LNCaP clone FGC (cell line): ENCODE results near the gene RMI2.

Experiments used
- DNase-seq: peaks from one replicate; pipeline ENCODE4 v3.0.0-alpha.2; 2011; ENCODE audit warnings: low read depth
- H3K4me3 ChIP-seq: 2 replicates; pipeline ENCODE4 v1.5.1; 2011; ENCODE audit warnings: mild to moderate bottlenecking, low read depth, low read length, control low read depth
- TF ChIP-seq, protein P1 (sequence below): IDR thresholded peaks from 2 replicates; pipeline ENCODE4 v1.5.1; 2012; ENCODE audit warnings: mild to moderate bottlenecking; ENCODE audit not compliant: control insufficient read depth, insufficient read depth; ENCODE audit errors: extremely low read depth

Gene RMI2

DNA sequence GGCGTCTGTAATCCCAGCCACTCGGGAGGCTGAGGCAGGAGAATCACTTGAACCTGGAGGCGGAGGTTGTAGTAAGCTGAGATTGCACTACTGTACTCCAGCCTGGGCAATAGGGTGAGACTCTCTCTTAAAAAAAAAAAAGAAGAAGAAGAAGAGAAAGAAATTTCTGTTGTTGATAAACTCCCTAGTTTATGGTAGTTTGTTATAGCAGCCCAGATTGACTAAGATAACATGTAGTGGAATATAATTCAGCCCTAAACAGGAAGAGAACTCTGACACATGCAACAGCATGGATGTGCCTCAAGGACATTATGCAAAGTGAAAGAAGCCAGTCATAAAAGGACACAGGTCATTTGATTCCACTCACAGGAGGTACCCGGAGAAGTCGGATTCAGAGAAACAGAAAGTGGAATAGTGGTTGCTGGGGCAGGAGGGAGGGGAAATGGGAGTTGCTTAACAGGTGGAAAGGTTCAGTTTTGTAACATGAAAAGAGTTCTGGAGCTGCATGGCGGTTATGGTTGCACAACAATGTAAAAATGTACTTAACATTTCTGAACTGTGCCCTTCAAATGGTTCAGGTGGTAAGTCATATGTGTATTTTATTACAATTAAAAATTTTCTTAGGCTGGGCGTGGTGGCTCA lies 38.1 kb upstream of the RMI2 start:
- TF ChIP-seq, protein P1, sequence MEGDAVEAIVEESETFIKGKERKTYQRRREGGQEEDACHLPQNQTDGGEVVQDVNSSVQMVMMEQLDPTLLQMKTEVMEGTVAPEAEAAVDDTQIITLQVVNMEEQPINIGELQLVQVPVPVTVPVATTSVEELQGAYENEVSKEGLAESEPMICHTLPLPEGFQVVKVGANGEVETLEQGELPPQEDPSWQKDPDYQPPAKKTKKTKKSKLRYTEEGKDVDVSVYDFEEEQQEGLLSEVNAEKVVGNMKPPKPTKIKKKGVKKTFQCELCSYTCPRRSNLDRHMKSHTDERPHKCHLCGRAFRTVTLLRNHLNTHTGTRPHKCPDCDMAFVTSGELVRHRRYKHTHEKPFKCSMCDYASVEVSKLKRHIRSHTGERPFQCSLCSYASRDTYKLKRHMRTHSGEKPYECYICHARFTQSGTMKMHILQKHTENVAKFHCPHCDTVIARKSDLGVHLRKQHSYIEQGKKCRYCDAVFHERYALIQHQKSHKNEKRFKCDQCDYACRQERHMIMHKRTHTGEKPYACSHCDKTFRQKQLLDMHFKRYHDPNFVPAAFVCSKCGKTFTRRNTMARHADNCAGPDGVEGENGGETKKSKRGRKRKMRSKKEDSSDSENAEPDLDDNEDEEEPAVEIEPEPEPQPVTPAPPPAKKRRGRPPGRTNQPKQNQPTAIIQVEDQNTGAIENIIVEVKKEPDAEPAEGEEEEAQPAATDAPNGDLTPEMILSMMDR, result no peak
- DNase-seq, result no peak
- H3K4me3 ChIP-seq, result no peak overlapping the region

DNA sequence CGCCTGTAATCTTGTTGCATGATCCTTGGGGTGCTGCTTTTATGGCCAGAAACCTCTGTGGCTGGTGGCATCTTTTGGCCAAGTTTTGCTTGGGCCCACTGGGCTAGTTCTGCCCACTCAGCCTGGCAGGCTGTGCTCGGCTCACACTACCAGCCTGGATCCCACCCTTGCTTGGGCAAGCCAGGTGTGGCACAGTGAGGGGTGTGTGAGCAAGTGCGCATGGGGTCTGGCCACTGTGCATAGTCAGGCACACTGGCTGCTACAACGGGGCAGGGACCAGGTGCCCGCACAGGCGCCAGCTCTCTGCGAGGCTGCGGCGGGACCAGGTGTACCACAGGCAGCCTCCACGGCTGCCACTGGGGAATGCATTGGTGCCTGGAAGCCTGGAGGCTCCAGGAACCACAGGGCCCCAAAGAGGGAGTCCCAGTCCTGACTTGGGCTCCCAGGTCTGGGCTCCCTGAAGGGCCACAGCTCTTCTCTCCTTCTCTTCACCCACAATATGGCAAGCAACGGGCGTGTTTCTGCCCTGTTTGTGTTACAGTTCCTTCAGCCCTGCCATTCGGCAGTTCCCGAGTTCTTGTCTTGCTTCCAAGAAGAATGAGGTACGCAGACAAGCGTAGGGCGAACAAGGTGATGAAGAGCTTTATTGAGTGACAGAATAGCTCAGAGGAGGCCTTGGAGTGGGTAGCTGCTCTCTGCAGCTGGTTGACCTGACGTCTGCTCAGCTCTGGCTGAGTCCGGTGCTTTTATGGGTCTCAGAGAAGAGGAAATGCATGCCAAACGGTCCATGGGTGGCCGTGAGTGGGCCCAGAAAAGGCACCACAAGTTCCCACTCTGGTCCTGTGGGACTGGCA lies 37.4 kb upstream of the RMI2 start:
- DNase-seq, result no peak
- TF ChIP-seq, protein P1, result no peak

DNA sequence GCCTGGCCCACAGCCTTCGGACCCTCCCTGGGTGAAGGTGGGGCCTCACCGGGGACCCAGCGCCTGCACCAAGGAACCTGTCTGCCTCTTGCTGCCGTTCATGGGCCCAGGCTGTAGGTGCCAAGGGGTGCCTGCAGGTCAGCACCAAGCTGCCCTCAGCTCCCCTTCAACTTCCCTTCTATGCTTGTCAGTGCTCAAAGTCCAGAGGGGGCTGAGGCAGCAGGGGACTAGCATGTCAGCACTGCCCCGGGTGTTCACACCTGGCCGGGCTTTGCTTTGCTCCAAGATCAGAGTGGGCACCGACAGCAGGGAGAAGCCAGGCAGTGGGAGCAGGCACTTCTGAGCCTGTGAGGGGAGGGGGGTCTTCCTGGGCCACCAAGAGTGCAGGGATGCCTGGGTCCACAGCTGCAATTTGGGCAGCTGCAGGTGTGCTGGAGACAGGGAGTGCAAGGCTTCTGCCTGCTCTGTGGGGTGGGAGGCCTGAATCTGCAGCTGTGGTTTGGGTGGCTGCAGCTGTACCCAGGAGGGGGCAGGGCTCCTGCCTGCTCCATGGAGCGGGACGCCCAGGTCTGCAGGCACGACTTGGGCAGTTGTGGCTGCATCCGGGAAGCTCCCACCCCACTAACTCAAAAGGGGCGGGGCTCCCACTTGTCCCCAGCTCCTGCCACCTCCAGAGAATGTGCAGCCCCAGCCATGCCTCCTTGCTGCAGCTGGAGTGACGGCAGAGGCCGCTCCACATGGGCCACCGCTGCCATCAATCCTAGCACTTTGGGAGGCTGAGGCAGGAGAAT lies 36.6 kb upstream of the RMI2 start:
- no peak overlapping the region for H3K4me3 ChIP-seq
- TF ChIP-seq, protein P1, result no peak
- no peak for DNase-seq

More for the DNA sequence above, 37.4 kb upstream of the RMI2 start:
- no peak overlapping the region for H3K4me3 ChIP-seq

DNA sequence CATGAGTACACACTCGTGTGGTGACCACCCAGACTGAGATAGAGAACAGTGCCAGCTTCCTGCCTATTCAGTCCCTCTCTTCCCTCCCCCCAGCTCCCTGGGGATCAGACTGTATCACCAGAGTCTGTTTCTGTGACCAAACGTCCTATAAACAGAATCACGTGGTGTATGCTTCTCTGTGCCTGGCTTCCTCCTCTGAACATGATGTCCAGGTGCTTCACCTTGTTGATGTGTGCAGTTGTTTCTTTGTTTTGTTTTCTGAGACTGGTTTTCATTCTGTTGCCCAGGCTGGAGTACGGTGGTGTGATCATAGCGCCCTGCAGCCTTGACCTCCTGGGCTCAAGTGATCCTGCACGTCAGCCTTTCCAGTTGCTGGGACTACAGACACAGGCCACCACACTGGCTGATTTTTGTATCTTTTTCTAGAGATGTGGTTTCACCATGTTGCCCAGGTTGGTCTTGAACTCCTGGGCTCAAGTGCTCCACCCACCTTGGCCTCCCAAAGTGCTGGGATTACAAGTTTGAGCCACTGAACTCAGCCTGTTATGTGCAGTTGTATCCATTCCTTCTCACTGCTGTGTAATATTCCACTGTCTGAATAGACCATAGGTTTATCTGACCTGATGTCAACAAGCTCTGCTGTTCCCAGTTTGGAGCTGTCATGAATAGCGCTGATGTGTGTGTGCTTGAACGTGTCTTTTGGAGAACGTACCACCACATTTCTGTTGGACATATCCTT lies 35.2 kb upstream of the RMI2 start:
- TF ChIP-seq, protein P1, result no peak
- no peak for DNase-seq
- H3K4me3 ChIP-seq, result no peak overlapping the region

DNA sequence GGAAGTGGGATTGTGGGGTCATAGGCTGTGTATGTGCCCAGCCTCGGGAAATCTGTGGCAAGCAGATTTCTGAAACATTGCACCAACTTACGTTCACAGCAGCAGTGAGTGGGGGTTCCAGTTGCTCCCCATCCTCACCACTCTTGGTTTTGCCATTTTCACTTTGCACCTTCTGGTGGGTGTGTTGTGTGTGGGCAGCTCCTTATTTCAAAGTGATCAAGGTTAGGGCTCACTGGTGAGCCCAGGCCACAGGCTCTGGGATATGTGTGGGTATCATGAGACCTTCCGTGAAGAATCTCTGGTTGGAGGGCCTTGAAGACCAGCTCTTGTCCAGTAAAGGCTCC lies 34.7 kb upstream of the RMI2 start:
- TF ChIP-seq, protein P1, result no peak
- H3K4me3 ChIP-seq, result no peak overlapping the region
- DNase-seq, result no peak

DNA sequence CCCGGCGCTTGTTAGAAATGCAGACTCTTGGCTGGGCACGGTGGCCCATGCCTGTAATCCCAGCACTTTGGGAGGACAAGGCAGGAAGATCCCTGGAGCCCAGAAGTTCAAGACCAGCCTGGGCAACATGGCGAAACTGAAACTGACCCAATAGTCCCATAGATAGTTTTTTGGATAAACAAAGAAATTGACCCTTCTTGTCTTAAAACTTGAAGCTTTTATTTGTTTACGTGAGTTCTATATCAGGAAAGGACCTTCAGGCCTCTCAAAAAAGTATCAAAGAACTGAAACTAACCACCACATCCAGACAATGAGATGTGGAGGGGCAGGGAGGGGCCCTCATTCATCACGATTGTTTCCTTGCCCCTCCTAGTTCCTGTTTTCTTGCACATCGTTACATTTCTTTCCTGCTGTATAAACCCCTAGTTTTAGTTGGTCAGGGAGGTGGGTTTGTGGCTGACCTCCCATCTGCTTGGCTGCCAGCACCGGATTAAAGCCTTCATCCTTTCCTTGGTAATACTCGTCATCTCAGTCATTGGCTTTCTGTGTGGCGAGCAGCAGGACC lies 34.2 kb upstream of the RMI2 start:
- no peak overlapping the region for H3K4me3 ChIP-seq
- TF ChIP-seq, protein P1, result no peak
- DNase-seq, result no peak
